Forelimb muscle (tissue), 1 donor: Measurements from ENCODE around the gene CTTN. TPM values are rescaled to one million over a fixed set of nuclear protein-coding genes. Genes with fewer than 3 reads are reported as not detected.

Experiments
- DNase-seq: peaks from one replicate; pipeline ENCODE4 v3.0.0-alpha.2; 2013; ENCODE audit warnings: low read depth
- polyA plus RNA-seq: library from polyadenylated mRNA; unstranded; fragments of 120-200 nt; gene quantifications from one replicate; pipeline ENCODE4 v1.2.1, GENCODE V29; 2013; ENCODE audit not compliant: insufficient read length

CTTN gene
- polyA plus RNA-seq, 1 donor: 99.5 TPM

GRCh38 chr11:70473873-70474690, 75.8 kb downstream of the CTTN start:
- DNase-seq: no peak

- DNase-seq: no peak
Measured at GRCh38 chr11:70474710-70475109, 76.4 kb downstream of the CTTN start.

- DNase-seq: no peak
Measured at GRCh38 chr11:70476669-70477068, 78.3 kb downstream of the CTTN start.

GRCh38 chr11:70477176-70477575, 78.8 kb downstream of the CTTN start:
- DNase-seq: no peak

- no peak for DNase-seq
Measured at GRCh38 chr11:70477609-70478008, 79.3 kb downstream of the CTTN start.

- no peak for DNase-seq
Measured at GRCh38 chr11:70478166-70478890, 80.0 kb downstream of the CTTN start.

GRCh38 chr11:70480711-70481110, 82.4 kb downstream of the CTTN start:
- no peak for DNase-seq

- DNase-seq: no peak
Measured at GRCh38 chr11:70481625-70482528, 83.5 kb downstream of the CTTN start.

GRCh38 chr11:70482529-70482917, 84.2 kb downstream of the CTTN start:
- no peak for DNase-seq

GRCh38 chr11:70483077-70483861, 84.9 kb downstream of the CTTN start:
- no peak for DNase-seq

GRCh38 chr11:70483917-70484316, 85.6 kb downstream of the CTTN start:
- DNase-seq: no peak

- no peak for DNase-seq
Measured at GRCh38 chr11:70485326-70486025, 87.1 kb downstream of the CTTN start.

GRCh38 chr11:70486026-70486415, 87.7 kb downstream of the CTTN start:
- no peak for DNase-seq

Other genes with a start within 250 kb of the CTTN start
- gene FADD, start 195.2 kb upstream of the CTTN start, polyA plus RNA-seq: 10.1 TPM
- gene PPFIA1, start 127.8 kb upstream of the CTTN start, polyA plus RNA-seq: 31.2 TPM